Esophagus squamous epithelium (tissue), 4 donors: ENCODE data around the gene PBX4.

Source experiments
- CTCF ChIP-seq, 6 experiments: fragments of 450-650 bp in 4 of 6; fragments of 200-600 bp in 2 of 6; sonication (generic) in 2 of 6; IDR thresholded peaks; one replicate each; pipeline ENCODE4 v1.5.1; 2016 to 2019; ENCODE audit warnings: antibody characterized with exemption in 6 of 6, mild to moderate bottlenecking in 4 of 6, moderate library complexity in 4 of 6
- POLR2A ChIP-seq, 4 donors: fragments of 450-650 bp; IDR thresholded peaks; one replicate each; pipeline ENCODE4 v1.6.1; 2017; ENCODE audit warnings: antibody characterized with exemption in 4 of 4, mild to moderate bottlenecking in 4 of 4, moderate library complexity in 3 of 4

GRCh38 chr19:19547674-19548336 is 70.7 kb downstream of the PBX4 start:
- TF ChIP-seq CTCF (IDR thresholded peaks at IDR 0.05) (no peak), POLR2A (IDR thresholded peaks at IDR 0.05) (no peak)
